DMS153 treated with DMSO at 0.1 percent for 48 hours (cell line): ENCODE data around the gene MDM2.

Experiments used
- DNase-seq: peaks from one replicate; lab custom pipeline; 2025; ENCODE audit not compliant: unreplicated experiment; lab: John Stamatoyannopoulos, UW

Gene MDM2

GRCh38 chr12:68807576-68808387, at the start of gene MDM2:
Gene MDM2, plus strand, starts transcription at chr12:68808177. Its CDS starts 301 bp downstream, at chr12:68808478.
- peak; percentile 88 for DNase-seq

DNA sequence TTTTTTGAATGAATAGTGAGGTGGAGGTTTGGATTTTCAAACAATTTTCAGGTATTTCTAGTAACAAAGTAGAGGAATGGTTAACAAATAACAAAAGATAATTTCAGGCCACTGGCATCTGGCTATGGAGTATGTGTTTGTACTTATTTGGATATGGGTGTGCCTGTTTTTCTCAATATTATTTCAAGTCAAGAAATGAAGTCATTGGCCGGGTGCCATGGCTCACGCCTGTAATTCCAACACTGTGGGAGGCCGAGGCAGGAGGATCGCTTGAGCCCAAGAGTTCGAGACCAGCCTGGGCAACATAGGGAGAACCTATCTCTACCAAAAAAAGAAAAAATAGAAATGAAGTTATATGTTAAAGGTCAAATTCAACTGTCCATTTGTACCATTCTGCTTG, 48.1 kb upstream of the MDM2 start:
- no peak for DNase-seq

GRCh38 chr12:68760806-68761441, 47.1 kb upstream of the MDM2 start:
- no peak for DNase-seq

DNA sequence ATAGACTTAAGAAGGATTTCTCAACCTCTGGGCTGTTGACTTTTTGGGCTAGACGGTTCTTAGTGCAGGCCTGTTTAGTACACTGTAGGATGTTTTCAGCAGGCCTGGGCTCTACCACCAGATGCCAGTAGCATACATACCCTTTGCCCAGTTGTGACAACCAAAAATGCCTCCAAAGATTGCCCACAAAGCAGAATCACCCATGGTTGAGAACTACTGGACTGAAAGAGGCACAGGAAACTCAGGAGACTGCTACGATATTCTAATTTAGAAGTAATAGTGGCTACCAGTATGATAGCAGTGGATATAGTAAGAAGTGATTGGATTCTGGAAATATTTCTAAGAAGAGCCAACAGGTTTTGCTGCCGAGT, 46.5 kb upstream of the MDM2 start:
- DNase-seq: no peak

DNA sequence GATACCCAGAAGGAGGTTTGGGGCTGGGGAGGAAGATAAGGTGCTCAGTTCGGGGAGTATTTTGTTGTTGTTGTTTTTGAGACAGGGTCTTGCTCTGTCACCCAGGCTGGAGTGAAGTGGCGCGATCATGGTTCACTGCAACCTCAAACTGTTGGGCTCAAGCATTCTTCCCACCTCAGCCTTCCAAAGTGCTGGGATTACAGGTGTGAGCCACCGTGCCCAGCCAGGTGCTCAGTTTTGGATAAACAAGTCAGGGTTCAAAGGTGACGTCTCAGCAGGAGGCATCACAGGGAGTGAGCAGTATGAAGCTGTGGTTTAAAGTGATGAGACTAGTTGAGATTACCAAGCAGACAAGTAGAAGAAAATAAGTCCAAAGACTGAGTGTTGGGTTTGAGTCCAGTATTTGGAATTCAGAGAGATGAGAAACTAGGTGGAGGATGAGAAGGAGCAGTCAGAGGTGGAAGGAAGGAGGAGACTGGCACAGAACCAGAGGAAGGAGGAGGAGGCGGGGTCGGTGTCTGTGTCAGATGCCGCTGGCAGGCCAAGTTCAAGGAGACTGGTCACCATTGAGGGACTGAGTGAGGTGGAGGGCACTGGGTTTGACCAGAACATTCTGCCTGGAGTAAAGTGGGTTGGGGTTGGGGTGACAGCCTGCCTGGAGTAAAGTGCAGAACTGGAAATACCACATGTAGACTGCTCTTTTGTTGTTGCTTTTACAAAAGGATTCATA, 45.9 kb upstream of the MDM2 start:
- DNase-seq: no peak

DNA sequence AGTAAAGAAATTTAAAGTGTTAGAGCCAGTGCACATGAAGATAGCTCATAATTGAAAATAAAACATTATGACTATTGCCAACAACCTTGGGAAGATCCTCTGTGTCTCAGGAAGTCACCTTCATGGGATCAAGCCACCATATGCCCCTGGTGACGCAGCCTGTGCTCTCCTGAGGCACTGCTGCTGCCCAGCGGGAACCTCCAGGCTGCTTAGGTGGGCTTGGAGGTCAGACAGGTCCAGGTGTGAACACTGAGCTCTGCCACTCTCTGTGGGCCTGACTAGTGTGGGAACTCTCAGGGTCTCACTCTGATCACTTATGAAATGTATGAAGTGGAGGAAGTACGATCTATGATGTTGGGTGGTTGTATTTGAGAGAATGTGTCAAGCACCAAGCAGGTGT, 45.3 kb upstream of the MDM2 start:
- no peak for DNase-seq

GRCh38 chr12:68765696-68766095, 42.3 kb upstream of the MDM2 start:
- no peak for DNase-seq

GRCh38 chr12:68766646-68767045, 41.3 kb upstream of the MDM2 start:
- DNase-seq: no peak

GRCh38 chr12:68767191-68767590, 40.8 kb upstream of the MDM2 start:
- no peak for DNase-seq

- DNase-seq: no peak
These were observed 39.5 kb upstream of the MDM2 start for GRCh38 chr12:68768431-68768939.

DNA sequence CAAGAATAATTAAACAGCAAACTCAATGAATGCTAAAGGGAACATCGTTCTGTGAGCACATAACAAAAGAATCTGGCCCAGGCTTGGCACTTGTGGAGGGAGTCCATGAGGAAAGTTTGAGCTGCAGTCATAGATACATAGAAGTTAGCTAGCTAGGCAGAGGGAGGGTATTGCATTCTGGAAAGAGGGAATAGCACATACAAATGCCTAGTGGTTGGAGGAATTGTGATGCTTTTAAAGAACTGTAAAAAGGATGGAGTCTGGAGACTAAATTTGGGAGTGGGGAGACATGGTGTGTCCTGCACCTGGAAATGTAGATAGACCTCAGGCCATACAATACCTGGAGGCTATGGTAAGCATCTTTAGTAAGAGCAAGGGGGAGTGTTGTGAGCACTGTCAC, 38.0 kb upstream of the MDM2 start:
- DNase-seq: no peak

GRCh38 chr12:68771223-68771925, 36.6 kb upstream of the MDM2 start:
- no peak for DNase-seq

- no peak for DNase-seq
These were observed 35.3 kb upstream of the MDM2 start for GRCh38 chr12:68772714-68773113.

- DNase-seq: no peak
These were observed 34.4 kb upstream of the MDM2 start for GRCh38 chr12:68773582-68773981.

- no peak for DNase-seq
These were observed 32.8 kb upstream of the MDM2 start for GRCh38 chr12:68775121-68775630.

GRCh38 chr12:68776976-68777610, 30.9 kb upstream of the MDM2 start:
- no peak for DNase-seq

GRCh38 chr12:68779280-68779679, 28.7 kb upstream of the MDM2 start:
- no peak for DNase-seq

DNA sequence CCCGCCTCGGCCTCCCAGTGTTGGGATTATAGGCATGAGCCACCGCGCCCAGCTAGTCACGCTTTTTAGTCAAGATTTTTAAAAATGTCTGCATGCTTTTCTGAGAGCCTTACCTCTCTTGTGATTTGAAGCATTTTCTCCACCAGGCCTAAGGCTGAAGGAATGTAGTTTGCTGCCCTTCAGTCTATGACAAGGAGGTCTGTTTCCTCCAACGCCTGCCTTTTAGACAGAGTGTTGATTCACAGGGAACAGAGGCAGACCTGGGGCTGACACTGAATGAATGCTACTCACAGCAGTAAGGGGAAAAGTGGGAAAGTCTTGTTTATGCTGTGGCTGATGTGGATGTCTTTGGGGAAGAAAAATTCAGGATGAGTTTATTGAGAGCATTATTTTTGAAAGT, 27.2 kb upstream of the MDM2 start:
- no peak for DNase-seq

- DNase-seq: no peak
These were observed 26.2 kb upstream of the MDM2 start for GRCh38 chr12:68781728-68782127.

DNA sequence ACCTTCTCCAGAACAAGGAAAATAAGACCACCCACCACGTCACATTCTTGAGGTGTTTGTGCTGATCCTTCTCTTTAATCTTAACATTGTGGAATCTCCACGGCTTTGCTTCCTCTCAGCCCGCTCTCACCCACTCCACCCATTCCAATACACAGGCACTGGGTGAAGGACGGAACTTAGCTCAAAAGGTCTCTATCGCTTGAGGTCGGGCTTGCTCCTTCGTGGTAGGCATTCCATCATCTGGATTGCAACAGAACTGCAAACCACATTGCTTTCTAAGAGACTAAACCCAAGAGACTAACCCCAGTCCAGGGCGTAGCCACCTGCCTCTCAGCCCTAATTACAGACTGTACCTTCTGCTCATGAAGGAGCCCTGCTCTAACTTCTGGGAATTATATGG, 24.0 kb upstream of the MDM2 start:
- no peak for DNase-seq

DNA sequence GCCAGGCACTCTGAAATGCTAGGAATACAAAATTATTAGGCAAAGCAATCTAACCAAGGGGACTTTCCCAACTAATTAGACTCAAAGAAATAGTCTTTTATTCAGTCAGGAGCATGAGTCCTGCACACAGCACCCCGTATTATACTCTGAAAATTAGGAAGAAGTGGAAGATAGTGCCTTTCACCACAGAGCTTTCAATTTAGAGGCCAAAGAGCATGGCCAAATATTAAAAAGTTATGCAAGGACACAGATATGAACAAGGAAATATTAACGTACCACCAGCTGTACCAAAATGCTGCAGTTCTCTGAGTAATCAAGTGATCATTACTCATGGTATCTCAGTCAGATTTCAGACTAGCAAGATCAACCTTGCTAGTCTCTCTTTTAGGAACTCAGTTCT, 22.6 kb upstream of the MDM2 start:
- DNase-seq: no peak
